Endothelial cell of umbilical vein (primary cell): Measurements from ENCODE around the gene CORO7. TPM values are rescaled to one million over a fixed set of nuclear protein-coding genes. Genes with fewer than 3 reads are reported as not detected.
A peak's percentile ranks its signal among the peaks of the same experiment; 100 is the strongest.

Source experiments
- BruUV-seq: library from RNA; stranded (reverse); fragments of 400-500 nt; replicated peaks from 2 replicates; lab custom pipeline; 2021; lab: Mats Ljungman, UMichigan
- CTCF ChIA-PET: fragments of 300-600, 350-600 bp; sonication (Branson Sonifier 250); formaldehyde crosslinking; loops from one replicate; lab custom pipeline; 2021; ENCODE audit warnings: antibody characterized with exemption, inconsistent platforms; lab: Charles Lee
- POLR2A ChIA-PET: fragments of 300-600, 350-600 bp; sonication (Branson Sonifier 250); formaldehyde crosslinking; loops from one replicate; lab custom pipeline; 2021; ENCODE audit warnings: antibody characterized with exemption, inconsistent platforms; lab: Charles Lee
- DNase-seq: peaks from one replicate; pipeline ENCODE4 v3.0.0-alpha.2; 2011; ENCODE audit warnings: low read depth, low spot score
- FAIRE-seq: peaks from 2 replicates; lab custom pipeline; 2011; peaks lifted over from hg19 to GRCh38; lab: Jason Lieb, UNC
- H2AFZ ChIP-seq: 2 replicates; pipeline ENCODE4 v1.6.0; 2012; ENCODE audit warnings: low read depth, low read length, control low read depth, inconsistent platforms
- H3K27ac ChIP-seq: 2 replicates; pipeline ENCODE4 v1.5.1; 2011; ENCODE audit warnings: low read depth, mild to moderate bottlenecking, control low read depth, low read length, moderate library complexity; ENCODE audit not compliant: insufficient read depth
- H3K27me3 ChIP-seq, 2 experiments: 2 replicates each; pipeline versions ENCODE4 v1.6.0 to v1.6.1; 2011; ENCODE audit warnings: low read length in 2 of 2, mixed read lengths in 1 of 2; ENCODE audit not compliant: control insufficient read depth in 2 of 2, insufficient read depth in 2 of 2
- H3K36me3 ChIP-seq, 2 experiments: 2 replicates in 1 of 2; 3 replicates in 1 of 2; pipeline ENCODE4 v1.5.1; 2011; ENCODE audit warnings: low read length in 2 of 2, mild to moderate bottlenecking in 1 of 2, moderate library complexity in 1 of 2; ENCODE audit not compliant: control insufficient read depth in 2 of 2, insufficient read depth in 2 of 2; ENCODE audit errors: extremely low read depth in 1 of 2
- H3K4me1 ChIP-seq: 3 replicates; pipeline ENCODE4 v1.5.1; 2011; ENCODE audit warnings: mild to moderate bottlenecking, low read length; ENCODE audit not compliant: control insufficient read depth, insufficient read depth; ENCODE audit errors: extremely low read depth
- H3K4me2 ChIP-seq: 2 replicates; pipeline ENCODE4 v1.6.1; 2011; ENCODE audit warnings: low read length, control low read depth, mixed read lengths; ENCODE audit not compliant: insufficient read depth
- H3K4me3 ChIP-seq, 3 experiments: fragments of 200-600 bp in 1 of 3; sonication (generic), shearing (Covaris generic) in 1 of 3; replicated peaks in 1 of 3; 2 replicates each; pipeline ENCODE4 v1.5.1; 2011 to 2016; ENCODE audit warnings: control low read depth in 3 of 3, low read length in 3 of 3, mild to moderate bottlenecking in 2 of 3, inconsistent platforms in 1 of 3, low read depth in 1 of 3, moderate library complexity in 1 of 3; ENCODE audit not compliant: insufficient read depth in 1 of 3
- H3K79me2 ChIP-seq: 2 replicates; pipeline ENCODE4 v1.6.0; 2012; ENCODE audit warnings: low read length, inconsistent platforms; ENCODE audit not compliant: control insufficient read depth, insufficient read depth
- H3K9ac ChIP-seq: replicated peaks from 2 replicates; pipeline ENCODE3; 2011; ENCODE audit warnings: low read length, control low read depth; ENCODE audit not compliant: insufficient read depth; ENCODE audit errors: extremely low read depth
- H3K9me1 ChIP-seq: replicated peaks from 3 replicates; pipeline ENCODE4 v1.6.0; 2011; ENCODE audit warnings: mild to moderate bottlenecking, low read length; ENCODE audit not compliant: control insufficient read depth, insufficient read depth; ENCODE audit errors: extremely low read depth
- H3K9me3 ChIP-seq: replicated peaks from 2 replicates; pipeline ENCODE4 v1.5.1; 2012; ENCODE audit warnings: low read length, inconsistent platforms; ENCODE audit not compliant: control insufficient read depth, insufficient read depth
- H4K20me1 ChIP-seq: replicated peaks from 2 replicates; pipeline ENCODE3; 2011; ENCODE audit warnings: mild to moderate bottlenecking, low read length; ENCODE audit not compliant: control insufficient read depth, insufficient read depth; ENCODE audit errors: extremely low read depth
- EZH2 ChIP-seq: IDR thresholded peaks from 2 replicates; pipeline ENCODE4 v1.6.1; 2012; ENCODE audit warnings: borderline replicate concordance, low read depth, mild to moderate bottlenecking, moderate library complexity, low read length, inconsistent platforms; ENCODE audit not compliant: severe bottlenecking
- FOS ChIP-seq: IDR thresholded peaks from 2 replicates; pipeline ENCODE4 v1.6.1; 2011; ENCODE audit warnings: mild to moderate bottlenecking, low read length, moderate library complexity, borderline replicate concordance; ENCODE audit not compliant: insufficient read depth
- GATA2 ChIP-seq: IDR thresholded peaks from 2 replicates; pipeline ENCODE4 v1.7.0; 2011; ENCODE audit warnings: low read depth, mild to moderate bottlenecking, moderate library complexity, mixed read lengths, low read length; ENCODE audit not compliant: insufficient read length, insufficient read depth
- JUN ChIP-seq: IDR thresholded peaks from 2 replicates; pipeline ENCODE4 v1.6.1; 2011; ENCODE audit warnings: borderline replicate concordance, low read depth; ENCODE audit not compliant: insufficient read length, insufficient read depth
- MAX ChIP-seq: IDR thresholded peaks from 2 replicates; pipeline ENCODE4 v1.6.1; 2011; ENCODE audit not compliant: insufficient read depth, insufficient read length
- MYC ChIP-seq: IDR thresholded peaks from one replicate; pipeline ENCODE4 v1.6.1; 2011; ENCODE audit warnings: mild to moderate bottlenecking, low read depth, low read length
- POLR2A ChIP-seq: IDR thresholded peaks from 2 replicates; pipeline ENCODE4 v1.6.1; 2012; ENCODE audit warnings: low read depth, mild to moderate bottlenecking, control low read depth, low read length
- POLR2AphosphoS5 ChIP-seq: IDR thresholded peaks from 2 replicates; pipeline ENCODE4 v1.6.1; 2012; ENCODE audit warnings: low read depth, mild to moderate bottlenecking, control low read depth, low read length, moderate library complexity; ENCODE audit not compliant: insufficient read depth
- dilution Hi-C: fragments of 300-500 bp; cut with MboI; formaldehyde crosslinking; loops from one replicate; pipeline ENCODE4 v1.15.0; 2019; ENCODE audit warnings: low sequenced_read_pairs; ENCODE audit not compliant: extremely low pct_ligation_motif_present
- intact Hi-C: fragments of 100-400 bp; cut with micrococcal nuclease; formaldehyde crosslinking; loops from one replicate; pipeline ENCODE4 v1.10.0; 2022
- polyA plus RNA-seq, 4 experiments: library from polyadenylated mRNA; depleted of rRNA in 3 of 4; stranded (reverse) in 3 of 4; unstranded in 1 of 4; fragments of >200 nt; gene quantifications; 2 replicates each; pipeline versions ENCODE4 v1.2.1 to v1.2.3, GENCODE V29; 2011 to 2012; ENCODE audit warnings: missing spikeins in 1 of 4
- total RNA-seq: library from RNA; stranded (reverse); gene quantifications from 2 replicates; pipeline ENCODE4 v1.2.3, GENCODE V29; 2021
- TF ChIP-seq, protein P1 (sequence below), 2 donors: IDR thresholded peaks; 1 replicate in 1 of 2; 2 replicates in 1 of 2; pipeline ENCODE4 v1.5.1; 2011; ENCODE audit warnings: low read length in 2 of 2, mild to moderate bottlenecking in 2 of 2, moderate library complexity in 2 of 2, control low read depth in 1 of 2, inconsistent platforms in 1 of 2, low read depth in 1 of 2; ENCODE audit not compliant: insufficient read depth in 1 of 2; ENCODE audit errors: extremely low read depth in 1 of 2

CORO7 gene
- total and polyA plus RNA-seq, 2 donors (not counting 3 experiments of a cell fraction or from before 2014, with no cell fraction given) = 42.5 to 72.3 TPM

DNA sequence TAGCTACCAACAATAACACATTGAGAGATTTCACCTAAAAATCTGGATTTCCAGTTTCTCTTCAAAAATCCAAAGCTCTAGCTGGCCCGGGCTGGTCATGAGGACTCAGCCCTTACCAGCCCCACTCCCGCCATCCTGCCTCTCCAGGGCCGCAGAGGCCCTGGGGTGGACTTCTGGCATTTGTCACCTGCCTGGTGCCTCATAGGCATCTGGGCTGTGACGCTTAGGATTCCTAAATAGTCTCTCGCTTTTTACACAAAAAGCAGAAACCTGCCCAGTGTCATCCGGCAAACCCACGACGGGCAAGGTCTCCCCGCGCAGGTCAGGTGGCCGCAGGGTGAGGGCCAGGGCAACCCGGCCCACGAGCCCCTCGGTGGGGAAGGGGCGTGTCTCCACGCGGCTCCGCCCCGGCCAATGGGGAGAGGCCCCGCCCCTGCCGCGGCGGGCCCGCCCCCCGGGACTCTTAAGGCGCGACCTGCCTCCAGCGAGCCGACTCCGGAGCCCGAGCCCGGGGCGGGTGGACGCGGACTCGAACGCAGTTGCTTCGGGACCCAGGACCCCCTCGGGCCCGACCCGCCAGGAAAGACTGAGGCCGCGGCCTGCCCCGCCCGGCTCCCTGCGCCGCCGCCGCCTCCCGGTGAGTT lies 44.9 kb downstream of the CORO7 start, which contains the start of gene VASN:
TSS of gene VASN (plus strand) at position 492 of the 644 bp plus-strand sequence. CDS start 9,030 bp downstream, outside the sequence.
- FAIRE-seq = peak; percentile 85
- H4K20me1 ChIP-seq = no peaks in the 10 kb centered on the region
- no peaks in the 10 kb centered on the region for H3K79me2 ChIP-seq
- peak within 1 kb of the TSS; percentile 9 to 30 (median 15) for H3K4me3 ChIP-seq
- BruUV-seq = no TSS peak
- peak within 1 kb of the TSS; percentile 56 for H3K4me2 ChIP-seq
- no peaks in the 10 kb centered on the region for H3K27me3 ChIP-seq
- H3K27ac ChIP-seq = no peak within 1 kb of the TSS
- no peak within 1 kb of the TSS for H3K9ac ChIP-seq
- H3K9me3 ChIP-seq = no peaks in the 10 kb centered on the region
- TF ChIP-seq JUN (no peak), POLR2A (peak; percentile 86), POLR2AphosphoS5 (peak; percentile 77)
- intact Hi-C loops (no loop called here), dilution Hi-C loops (no loop called here)
- peaks cover 6% of the 10 kb centered on the region for H3K4me1 ChIP-seq
- H3K36me3 ChIP-seq = no peaks in the 10 kb centered on the region
- ChIA-PET POLR2A (no interaction called here), CTCF (interaction anchor here (1.0 to 1.6 kb wide), 2 partner anchors 31 to 98 kb away, joined by 5 to 6 read pairs; partner anchors contain the start of gene TFAP4)
- DNase-seq = peak; percentile 69
- H3K9me1 ChIP-seq = no peaks in the 10 kb centered on the region
- no peak within 1 kb of the TSS for H2AFZ ChIP-seq

GRCh38 chr16:4370570-4371356 lies 45.6 kb downstream of the CORO7 start:
- intact Hi-C loops (no loop called here), dilution Hi-C loops (no loop called here)
- Histone ChIP-seq H3K79me2 (no peaks in the 10 kb centered on the region), H3K4me2 (no peak overlapping the region), H4K20me1 (no peaks in the 10 kb centered on the region), H3K9me3 (no peaks in the 10 kb centered on the region), H3K9ac (no peak overlapping the region), H2AFZ (no peak overlapping the region), H3K4me3 (no peak overlapping the region), H3K4me1 (peaks cover 6% of the 10 kb centered on the region), H3K36me3 (no peaks in the 10 kb centered on the region), H3K27ac (no peak overlapping the region), H3K27me3 (no peaks in the 10 kb centered on the region), H3K9me1 (no peaks in the 10 kb centered on the region)
- ChIA-PET POLR2A (no interaction called here), CTCF (interaction anchor here (1.0 to 1.6 kb wide), 3 partner anchors 16 to 97 kb away, joined by 3 to 6 read pairs (median 5); partner anchors contain the start of gene TFAP4)
- no peak for DNase-seq
- BruUV-seq = no TSS peak
- no peak for FAIRE-seq
- TF ChIP-seq FOS = no peak
- TF ChIP-seq GATA2 = no peak
- TF ChIP-seq, protein P1, sequence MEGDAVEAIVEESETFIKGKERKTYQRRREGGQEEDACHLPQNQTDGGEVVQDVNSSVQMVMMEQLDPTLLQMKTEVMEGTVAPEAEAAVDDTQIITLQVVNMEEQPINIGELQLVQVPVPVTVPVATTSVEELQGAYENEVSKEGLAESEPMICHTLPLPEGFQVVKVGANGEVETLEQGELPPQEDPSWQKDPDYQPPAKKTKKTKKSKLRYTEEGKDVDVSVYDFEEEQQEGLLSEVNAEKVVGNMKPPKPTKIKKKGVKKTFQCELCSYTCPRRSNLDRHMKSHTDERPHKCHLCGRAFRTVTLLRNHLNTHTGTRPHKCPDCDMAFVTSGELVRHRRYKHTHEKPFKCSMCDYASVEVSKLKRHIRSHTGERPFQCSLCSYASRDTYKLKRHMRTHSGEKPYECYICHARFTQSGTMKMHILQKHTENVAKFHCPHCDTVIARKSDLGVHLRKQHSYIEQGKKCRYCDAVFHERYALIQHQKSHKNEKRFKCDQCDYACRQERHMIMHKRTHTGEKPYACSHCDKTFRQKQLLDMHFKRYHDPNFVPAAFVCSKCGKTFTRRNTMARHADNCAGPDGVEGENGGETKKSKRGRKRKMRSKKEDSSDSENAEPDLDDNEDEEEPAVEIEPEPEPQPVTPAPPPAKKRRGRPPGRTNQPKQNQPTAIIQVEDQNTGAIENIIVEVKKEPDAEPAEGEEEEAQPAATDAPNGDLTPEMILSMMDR (IDR thresholded peaks at IDR 0.05; ENCODE audit: extremely low read depth in 1 of 2, insufficient read depth in 1 of 2, low read depth in 1 of 2, low read length in 2 of 2) = no peak
- TF ChIP-seq MYC = no peak
- no peak for TF ChIP-seq EZH2
- TF ChIP-seq MAX = no peak
- TF ChIP-seq POLR2A = no peak
- no peak for TF ChIP-seq POLR2AphosphoS5
- TF ChIP-seq JUN = no peak
